HT-29 (cell line): ENCODE results near the gene TEX29. TPM values are rescaled to one million over a fixed set of nuclear protein-coding genes. Genes with fewer than 3 reads are reported as not detected.

Experiments used
- DNase-seq: peaks from one replicate; pipeline ENCODE4 v3.0.0-alpha.2; 2015; ENCODE audit warnings: low spot score
- total RNA-seq: library from RNA; depleted of rRNA; stranded (reverse); fragments of >200 nt; shearing (Covaris generic); gene quantifications from 2 replicates; pipeline ENCODE4 v1.2.3, GENCODE V29; 2014

TEX29 gene
- total RNA-seq, 1 experiment from 2014 or later: not detected

DNA sequence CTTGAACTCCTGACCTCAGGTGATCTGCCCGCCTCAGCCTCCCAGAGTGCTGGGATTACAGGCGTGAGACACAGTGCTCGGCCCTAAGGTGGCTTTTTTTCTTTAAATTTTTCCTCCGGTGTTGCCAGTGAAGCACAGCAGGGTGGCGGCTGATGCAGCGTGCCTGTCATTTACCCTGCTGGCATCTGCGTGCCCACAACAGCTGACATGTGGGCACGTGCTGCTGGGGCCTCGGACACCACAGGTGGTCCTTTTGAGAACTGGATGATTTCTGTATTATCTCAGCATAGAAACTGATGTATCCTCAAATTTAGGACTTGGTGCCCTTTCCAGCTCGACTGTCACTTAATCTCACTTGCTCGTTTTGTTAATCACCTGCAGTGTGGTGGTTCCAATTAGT is 31.2 kb upstream of the TEX29 start:
- DNase-seq: no peak

DNA sequence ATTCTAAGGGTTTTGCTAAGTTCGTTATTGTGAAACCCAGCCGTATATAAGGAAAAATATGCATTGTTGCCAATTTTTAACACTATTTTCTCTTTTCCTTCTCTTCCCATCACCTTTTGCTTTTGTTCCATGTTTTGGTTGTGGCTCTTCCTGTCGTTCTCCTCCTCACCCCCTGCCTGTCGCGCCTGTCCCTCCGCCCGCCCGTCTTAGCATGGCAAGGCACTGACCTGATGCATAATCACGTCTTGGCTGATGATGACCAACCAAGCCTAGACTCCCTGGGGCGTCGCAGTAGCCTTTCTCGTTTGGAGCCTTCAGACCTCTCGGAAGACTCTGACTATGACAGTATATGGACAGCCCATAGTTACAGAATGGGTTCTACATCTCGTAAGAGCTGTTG is 28.5 kb upstream of the TEX29 start:
- DNase-seq: no peak

DNA sequence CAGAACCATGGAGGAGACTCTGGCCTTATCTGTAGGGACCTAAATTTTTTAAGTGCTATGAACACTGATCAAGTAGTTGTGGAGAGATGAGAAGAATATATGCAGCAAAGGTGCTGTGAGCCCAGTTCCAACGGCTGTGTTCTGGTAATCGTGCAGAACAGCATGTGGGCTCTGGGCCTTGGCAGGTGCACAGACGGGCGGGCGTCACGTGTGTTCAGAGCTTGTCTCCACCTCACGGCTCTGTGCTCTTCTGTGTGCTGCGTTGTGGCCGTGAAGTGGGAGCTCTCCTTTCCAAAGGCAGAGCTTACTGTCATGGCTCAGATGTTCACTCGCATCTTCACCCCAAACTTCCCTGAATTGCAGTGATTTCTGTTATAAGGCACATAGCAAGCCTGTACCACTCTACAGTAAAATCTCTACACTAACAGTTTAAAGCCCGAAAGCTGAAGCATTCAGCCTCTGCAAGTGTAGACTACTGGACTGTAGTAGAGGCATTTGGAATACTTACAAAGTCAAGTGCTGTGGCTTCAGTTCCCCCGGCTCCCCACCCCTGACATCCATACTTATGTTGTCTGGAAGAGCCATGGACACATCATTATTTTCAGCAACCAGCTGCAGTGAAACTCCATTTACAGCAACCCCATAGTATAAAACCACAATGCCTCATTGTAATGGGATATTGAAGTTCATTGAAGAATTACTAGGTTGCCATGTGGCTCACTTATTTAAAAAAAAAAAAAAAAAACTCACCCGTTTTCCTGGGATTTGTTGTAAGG is 27.5 kb upstream of the TEX29 start:
- DNase-seq: no peak

DNA sequence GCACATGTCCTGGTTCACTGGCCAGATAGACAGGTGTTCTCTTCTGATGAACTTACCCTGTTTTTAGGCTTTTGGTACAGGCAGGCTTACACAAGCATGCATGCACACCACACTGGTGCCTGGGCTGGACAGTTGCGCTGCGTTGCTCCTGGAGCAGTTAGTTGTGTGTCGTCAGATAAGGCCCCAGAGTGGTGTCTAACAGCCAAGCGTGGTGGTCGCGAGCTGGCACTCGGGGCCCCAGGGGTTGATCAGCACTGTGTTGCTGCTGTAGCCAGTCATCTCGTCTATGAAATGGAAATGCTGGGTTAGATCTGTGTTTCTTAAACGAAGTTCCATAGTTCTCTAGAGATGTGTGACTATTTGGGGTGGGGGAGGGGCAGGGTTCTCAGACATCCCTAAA is 24.6 kb upstream of the TEX29 start:
- DNase-seq: no peak

DNA sequence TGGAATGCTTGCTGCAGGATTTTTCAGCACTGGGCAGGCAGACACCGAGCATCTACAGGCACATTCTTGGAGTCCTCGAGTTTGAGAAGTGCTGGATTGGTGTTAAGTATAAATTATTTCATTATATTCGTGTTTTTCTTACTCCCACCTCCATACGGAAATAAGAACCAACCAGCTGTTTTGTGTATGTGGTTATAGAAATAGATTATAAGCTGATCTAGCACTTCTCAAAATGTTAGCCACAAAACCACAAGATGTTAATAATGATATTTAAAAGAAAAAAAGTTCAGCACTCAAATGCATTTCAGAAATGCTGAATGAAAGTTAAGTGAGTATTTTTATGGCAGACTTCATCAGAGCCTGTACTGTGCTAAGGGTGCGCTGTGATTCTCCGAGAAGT is 24.0 kb upstream of the TEX29 start:
- no peak for DNase-seq

DNA sequence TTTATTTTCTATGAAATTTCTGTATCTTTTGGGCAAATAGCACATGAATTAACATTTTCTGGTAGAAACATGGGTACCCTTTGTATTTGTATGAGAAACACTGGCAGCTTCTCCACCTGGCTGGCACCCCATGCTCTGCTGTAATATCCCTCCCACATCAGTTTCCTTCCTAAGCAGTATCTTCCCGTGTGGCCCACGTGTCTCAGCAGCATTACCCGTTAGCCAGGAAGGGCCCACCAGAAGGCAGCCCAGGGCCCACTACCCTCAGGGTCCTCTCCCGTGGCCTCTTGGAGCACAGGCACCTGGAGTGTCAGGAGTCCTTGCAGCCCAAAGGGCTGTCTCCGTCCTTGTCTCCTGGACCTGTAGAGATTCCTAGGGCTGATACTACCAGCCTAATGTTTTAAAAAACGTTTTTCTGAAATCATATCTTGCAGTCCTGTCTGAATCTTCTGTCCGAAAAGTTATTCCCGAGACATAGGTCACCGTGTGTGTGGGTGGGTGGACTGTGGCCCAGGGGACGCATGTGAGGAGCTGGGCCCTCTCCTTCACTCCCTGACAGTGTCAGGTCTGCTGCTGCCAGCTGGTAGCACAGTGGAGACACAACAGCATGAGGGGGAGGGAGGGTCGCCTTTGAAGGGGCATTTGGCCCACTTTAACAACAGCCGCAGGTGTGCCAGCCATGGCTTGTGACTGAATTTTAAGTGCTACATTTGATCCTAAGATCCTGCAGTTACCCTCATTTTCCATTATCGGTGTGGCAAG is 22.0 kb upstream of the TEX29 start:
- no peak for DNase-seq

DNA sequence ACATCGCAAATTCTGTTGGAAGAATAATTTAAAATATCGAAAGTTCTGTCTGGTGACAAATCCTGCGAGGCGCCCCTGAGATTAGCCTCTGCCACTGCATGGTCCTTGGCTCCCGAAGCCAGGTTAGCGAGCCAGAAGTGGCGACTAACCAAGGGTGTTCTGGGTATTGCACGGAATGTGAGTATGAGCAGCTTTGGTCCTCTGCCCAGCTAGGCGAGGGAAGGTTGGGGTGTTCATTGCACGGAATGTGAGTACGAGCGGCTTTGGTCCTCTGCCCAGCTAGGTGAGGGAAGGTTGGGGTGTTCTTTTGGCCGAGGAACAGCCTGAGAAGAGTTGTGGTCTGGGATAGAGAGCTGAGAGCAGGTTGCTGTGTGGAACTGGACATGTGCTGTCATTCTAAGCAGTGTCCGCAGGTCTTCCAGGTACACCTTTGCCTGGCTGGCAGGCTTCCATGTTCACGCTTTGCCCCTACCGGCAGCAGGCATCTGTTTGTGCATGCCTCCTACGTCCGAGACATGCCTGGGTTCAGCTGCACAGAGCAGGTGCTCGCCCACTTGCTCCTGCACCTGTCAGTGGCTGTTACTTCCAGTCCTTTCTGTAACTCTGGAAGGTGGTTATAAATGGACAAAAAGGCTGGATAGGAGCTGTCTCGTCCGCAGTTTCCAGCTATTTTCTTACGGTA is 18.3 kb upstream of the TEX29 start:
- DNase-seq: no peak

DNA sequence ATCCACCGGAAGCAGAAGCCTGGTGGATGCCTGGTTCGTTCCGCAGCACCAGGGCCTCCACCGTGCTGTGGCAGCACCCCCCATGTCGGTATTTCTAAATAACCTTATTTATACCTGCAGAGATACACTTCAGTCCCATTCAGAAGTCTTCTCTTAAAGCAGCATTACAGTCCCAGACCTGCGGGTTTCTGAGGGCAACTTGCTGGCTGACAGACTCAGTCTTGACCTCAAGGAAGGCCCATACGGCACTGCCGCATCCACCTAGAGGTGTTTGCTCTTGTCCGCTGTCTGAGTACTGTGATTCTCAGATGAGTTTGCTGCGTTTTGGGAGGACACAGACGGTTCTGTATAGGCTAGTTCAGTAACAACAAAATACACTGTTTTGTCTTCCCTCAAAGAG is 16.9 kb upstream of the TEX29 start:
- DNase-seq: no peak

DNA sequence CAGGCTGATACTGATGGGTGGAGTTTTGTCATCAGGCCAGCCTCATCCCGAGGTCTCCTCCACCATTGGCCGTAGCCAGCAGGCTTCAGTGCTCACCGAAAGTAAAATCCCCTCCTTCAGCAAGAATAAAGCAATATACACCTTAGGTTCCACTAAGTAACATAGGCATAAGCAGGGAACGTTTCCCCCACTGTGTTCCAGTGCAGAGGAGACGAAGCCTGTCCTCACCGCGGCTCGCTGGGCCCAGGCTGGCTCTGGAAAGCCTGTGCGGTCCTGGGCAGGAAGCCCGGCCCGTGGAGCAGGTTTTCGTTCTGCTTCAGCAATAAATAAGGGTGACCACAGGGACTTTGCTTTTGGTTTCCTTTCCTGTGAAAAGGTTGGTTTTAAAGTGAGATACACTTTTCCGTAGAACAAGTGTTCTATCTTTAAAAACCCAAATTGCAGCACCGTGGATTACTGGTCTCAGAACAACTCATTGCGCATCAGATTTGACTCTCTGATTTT is 16.3 kb upstream of the TEX29 start:
- DNase-seq: no peak

DNA sequence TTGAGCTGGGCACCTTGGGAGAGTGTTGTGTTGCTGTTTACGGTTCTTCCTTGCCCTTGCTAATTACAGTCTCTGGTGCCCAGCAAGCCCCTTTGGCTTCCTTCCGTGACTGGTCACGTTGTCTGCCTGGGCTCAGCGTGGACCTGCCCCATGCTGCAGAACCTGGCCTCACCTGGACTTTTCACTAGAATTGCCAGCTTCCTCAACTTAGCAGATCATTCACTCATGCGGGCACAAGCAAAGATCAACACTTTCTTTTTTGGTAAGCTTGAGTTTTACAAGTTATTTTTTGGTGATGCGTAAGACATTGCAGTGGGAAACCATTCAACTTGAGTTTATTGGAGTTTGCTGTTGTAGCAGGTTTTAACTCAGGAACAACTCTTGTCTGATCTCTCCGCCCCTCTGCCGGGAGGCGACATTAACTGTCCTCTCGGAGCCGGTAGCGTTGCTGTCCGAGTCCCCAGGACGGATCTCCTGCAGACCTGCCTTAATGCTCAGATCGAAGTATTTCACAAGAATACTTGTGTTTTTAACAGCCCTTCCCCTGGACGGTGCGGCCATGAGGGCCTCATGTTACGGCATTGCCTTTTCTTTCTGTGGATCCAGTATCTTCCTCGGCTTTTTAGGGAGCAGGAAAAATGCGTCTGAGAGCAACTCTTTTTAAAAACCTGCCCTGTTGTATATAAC is 15.7 kb upstream of the TEX29 start:
- no peak for DNase-seq

DNA sequence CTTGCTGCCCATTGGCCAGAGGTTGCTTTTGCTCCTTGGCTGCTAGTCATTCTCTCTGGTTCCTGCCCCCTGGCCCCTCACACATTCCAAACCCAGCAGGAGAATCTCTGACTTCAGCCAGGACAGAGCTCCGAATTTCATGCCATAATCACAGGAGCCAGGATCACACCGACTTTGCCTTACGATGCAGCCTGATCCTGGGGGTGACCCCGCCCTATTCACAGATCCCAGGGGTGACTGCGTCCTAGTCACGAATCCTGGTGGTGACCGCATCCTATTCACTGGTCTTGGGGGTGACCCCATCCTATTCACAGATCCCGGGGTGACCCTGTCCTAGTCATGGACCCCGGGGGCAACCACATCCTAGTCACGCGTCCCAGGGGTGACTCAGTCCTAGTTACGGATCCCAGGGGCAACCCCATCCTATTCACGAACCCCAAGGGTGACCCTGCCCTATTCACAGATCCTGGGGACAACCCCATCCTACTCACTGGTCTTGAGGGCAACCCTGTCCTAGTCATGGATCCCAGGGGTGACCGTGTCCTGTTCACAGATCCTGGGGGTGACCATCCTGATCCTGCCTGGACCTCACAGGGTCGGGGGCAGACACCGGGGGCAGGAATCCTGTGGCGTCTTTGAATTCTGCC is 7.4 kb upstream of the TEX29 start:
- no peak for DNase-seq

DNA sequence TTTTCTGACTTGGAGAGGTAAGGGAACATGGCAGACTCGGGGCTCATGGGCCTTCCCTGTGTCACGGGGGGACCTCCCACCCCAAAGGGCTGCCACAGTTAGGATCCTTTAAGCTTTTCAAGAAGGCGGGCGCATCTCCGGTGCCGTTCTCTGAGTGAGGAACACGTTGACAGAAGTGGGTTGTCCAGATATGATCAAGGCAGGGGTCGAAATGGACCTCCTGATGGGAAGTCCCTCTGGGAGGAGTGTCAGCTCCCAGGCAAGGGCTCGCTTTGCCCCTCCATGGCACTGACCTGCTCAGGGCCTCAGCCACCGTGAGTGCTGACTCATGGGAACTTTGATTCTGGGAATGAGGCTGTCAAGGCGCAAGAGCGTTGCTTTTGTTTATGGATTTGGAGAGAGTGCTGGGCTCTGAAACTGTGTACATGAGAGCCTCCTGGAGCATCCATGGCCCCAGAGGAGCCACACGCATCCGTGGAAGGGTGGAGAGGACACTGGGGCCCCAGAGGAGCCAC is 6.5 kb upstream of the TEX29 start:
- no peak for DNase-seq

DNA sequence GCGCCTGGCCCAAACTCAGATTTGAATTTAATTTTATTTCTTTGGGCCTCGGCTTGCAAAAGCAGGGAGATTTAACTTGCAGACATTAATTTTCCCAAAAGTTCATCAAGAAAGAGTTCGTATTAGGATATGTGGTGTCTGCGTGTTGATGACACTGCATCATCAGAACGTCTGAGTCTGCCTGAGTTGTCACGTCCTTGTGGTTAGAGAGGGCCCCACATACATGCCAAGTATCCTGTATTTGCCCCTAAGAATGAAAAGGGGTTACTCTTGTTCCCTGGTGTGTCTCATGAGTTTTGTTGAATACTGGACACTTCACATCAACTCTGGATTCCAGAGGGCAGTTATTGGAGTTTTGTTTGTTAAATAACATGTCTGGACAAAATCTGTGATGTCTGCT is 5.6 kb upstream of the TEX29 start:
- DNase-seq: no peak

DNA sequence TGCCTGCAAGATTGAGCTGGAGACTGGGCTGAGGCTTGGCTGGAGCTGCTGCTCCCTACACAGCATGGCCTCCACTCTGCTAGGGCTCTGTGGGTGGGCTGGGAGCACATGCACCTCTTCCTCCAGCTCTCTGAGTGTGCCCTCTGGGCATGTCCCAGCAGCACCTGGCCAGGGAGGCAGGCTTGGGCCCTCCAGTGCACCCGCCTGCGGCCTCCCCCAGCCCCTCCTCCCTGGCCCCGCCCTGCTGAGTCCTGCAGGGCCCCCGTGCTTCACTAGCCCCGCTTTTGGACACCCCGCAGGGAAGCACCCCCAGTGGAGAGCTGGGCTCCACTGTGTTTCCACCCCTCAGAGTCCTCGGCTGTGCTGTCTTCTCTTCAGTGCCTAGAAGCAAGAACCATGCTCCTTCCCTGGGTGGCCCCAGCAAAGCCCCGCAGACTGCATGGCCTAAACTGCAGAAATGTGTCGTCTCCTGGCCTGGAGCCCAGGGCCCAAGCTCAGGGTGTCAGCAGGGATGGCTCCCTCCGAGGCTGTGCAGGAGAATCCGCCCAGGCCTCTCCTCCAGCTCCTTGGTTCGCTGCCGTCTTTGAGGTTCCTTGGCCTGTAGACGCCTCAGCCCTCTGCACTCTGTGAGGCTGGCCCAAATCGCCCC is 5.0 kb upstream of the TEX29 start:
- DNase-seq: no peak

DNA sequence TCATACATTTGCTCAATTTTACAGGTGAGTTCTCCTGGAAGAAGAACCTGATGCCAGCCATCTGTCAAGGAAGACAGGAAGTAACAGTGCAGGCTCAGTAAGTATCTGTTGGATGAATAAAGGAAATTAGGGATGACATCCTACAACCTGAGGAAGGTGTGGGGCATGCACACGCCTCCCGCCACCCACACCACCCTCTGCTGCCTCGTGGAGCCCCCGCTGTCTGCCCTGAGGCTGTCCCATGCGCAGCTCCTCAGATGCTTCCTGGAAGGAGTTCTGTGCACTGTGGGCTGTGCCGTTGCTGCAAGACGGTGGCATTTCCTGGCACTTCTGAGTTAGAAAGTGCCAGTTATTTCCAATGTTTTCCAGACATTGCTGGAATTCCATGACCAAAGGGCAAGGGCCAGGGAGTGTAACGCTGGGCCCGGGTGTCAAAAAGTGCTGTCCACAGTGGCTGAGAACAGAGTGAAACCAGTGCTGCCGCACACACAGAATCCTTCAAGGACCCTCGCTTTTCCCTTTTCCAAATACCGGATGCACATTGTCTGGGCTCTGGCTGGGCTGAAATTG is 4.2 kb upstream of the TEX29 start:
- DNase-seq: no peak

DNA sequence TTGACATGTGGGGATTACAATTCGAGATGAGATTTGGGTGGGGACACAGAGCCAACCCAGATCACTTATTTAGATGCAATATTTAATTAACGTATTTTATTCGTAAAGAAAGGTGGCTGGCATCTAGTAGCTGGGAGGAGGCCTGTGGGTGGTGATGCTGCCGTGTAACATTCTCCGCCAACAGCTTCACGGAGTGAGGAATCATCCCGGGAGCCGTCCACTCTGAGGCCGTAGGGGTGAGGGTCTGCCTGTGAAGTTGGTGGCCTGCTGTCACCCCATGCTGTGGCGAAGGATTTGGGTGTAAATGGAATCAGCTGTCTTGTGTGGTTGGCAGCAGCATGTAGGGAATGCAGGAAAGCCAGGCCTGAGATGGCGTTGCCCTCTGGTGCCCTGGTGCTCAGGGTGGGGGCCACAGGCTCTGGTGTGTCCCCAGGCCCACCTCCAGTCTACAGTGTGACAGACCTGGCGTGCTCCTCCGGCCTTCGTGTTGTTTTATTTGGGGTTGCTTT is 3.3 kb upstream of the TEX29 start:
- no peak for DNase-seq

DNA sequence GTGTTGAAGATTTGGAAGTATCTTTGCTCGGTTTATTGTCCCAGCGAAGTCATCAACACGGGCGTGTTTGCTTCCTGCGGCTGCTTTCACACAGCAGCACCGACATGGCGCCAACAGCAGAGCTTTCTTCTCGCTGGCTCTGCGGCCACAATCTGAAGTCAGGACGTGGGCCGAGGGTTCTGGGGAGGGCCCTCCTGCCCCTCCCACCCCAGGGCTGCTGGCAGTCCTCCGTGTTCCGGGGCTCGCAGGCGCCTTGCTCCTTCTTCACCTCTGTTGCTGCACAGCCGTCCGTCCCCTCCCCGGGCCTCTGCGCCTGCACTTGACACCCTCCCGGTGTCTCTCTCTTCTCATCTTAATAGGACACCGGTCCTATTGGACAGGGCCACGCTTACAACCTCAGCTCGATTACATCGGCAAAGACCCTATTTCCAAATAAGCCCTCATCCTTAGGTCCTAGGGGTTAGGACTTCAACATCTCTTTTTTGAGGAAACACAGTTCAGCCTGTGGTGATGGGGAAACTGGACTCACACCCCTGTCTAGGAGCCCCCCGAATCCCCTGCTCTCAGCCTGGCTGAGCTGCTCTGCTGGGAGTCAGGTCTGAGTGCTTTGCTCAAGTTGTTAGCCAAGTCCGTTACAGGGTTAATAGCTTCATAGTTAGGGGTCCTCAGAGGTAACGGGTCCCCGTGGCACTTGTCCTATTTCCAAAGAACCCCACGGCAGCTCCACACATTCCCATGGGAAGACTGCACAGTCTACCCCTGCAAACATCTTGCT is 2.7 kb upstream of the TEX29 start:
- no peak for DNase-seq

DNA sequence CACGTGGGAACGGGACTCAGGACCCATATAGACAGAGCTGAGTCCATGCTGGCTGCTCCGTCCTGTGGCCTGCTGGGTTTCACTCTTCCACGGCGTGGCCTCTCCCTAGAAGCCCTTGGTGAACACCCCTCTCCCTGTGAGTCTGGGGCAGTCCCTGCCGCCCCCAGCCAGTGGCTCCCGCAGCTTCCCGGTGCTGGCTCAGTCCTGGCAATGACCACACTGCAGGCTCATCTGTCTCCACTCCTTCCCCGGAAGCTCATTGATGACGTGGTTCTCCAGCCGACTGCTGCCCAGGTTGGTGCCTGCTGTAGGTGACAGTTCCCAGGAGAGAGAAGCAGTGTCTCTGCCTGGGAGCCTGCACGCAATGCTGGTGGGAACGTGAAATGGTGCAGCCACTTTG is 2.1 kb upstream of the TEX29 start:
- no peak for DNase-seq

DNA sequence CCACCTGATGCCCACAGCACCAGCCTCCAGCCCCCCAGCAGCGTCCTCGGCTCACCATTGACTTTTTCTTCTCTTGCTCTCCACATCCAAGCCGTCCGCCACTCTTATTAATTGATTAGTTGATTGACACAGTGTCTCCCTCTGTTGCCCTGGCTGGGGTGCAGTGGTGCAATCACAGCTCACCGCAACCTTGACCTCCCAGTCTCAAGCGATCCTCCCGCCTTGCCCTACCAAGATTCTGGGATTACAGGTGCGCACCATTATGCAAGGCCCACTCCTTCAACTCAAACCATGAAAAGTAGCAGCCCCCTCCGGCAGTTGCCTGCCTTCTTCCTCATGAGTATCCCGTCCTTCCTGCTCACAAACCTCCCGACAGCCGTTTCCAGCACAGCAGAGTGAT is 921 bp upstream of the TEX29 start:
- DNase-seq: no peak
